T-helper 1 cell treated with Interleukin-12 subunit alpha and Interleukin-12 subunit beta and Interleukin-4 antibody, amounts not matched to agents 30 ng/mL and 1 ng/mL, for 36 hours (primary cell): ENCODE results near the gene PMVK. TPM values are rescaled to one million over a fixed set of nuclear protein-coding genes. Genes with fewer than 3 reads are reported as not detected.

Experiments used
- intact Hi-C: fragments of 100-400 bp; cut with micrococcal nuclease; formaldehyde crosslinking; loops from one replicate; pipeline ENCODE4 v1.15.1; 2024
- total RNA-seq: library from RNA; stranded (reverse); gene quantifications from 2 replicates; pipeline ENCODE4 v1.2.3, GENCODE V29; 2022

PMVK gene
- total RNA-seq, 1 donor from 2014 or later: 35.1 TPM

DNA sequence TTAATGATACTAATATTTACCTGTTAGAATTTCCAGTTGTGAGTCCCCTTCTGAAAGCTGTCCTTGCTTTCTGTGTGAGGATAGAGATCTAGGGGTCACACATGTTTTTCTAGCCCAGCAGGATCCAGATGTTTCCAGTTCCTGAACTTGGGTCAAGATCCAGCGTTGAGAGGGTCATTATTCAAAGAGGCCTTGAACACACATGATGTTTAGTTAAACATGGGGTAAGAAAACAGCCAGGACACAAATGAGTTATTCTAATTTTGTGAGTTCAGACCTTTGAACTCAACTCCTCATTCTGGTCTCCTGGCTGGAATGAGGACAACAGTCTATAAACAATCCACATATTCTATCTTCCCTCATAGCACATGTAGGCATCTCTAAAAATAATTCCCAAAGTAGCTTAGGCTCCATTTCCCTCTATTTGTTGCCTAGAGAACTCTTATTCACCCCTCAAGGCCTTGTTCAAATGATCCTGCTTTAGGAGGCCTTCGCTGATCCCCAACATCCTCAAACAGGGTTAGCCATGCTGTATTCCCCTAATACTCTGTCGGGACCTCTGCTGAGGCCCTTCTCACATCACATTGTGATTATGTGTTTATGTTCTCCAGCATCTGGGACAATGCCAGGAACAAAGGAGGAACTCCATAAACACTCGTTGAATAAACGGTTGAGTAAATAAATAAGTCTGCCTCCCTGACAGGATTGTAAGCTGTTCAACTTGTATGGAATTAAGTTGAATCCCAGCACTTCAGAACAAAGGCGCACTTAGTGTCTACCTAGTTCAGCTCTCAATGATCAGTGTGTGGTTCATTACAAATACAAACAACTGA, 51.4 kb downstream of the PMVK start:
- intact Hi-C loops: no loop called here

DNA sequence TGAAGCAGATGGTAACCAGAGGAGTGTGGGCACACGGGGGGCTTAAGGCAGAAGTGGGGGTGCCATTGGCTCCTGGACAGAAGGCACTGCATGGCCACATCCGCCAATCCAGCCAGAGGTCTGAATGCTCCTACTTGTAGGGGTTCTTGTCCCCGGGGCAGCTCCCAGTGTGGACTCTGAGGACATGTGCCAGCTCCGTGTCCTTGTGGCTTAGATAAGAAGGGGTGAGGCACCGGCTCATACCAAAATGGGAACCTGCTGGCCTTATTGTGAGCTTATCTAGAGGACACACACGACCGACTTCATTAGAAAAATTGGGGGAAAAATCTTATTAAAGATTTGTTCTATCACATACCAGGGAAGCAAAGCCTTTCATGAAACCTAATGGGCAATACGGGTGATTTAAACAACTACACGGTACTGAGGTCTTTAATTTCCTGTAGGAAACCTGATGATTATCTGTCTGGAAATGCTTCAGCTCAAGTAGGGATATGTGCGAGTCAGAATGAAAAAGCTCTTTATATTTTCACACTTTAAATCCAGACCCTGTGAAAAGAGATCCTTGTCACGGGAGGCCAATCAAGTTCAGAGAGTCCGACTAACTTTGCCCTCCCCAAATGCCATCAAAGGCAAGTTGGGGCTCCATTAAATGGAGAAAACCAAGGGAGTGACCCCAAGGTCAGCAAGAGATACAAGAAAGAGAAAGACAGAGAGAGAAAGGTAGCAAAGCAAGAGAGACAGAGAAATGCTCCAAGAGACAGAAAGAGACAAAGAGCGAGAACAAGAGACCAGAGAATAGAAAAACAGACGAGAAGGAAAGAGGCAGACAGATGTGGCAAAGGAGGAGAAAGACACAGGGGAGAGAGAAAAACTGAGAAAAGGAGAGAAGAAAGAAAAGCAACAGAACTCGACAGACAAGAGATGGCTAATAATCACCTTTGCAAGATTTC, 52.3 kb downstream of the PMVK start:
- intact Hi-C loops: no loop called here

- intact Hi-C loops: no loop called here
These were observed 54.5 kb downstream of the PMVK start for GRCh38 chr1:154881820-154882535.

DNA sequence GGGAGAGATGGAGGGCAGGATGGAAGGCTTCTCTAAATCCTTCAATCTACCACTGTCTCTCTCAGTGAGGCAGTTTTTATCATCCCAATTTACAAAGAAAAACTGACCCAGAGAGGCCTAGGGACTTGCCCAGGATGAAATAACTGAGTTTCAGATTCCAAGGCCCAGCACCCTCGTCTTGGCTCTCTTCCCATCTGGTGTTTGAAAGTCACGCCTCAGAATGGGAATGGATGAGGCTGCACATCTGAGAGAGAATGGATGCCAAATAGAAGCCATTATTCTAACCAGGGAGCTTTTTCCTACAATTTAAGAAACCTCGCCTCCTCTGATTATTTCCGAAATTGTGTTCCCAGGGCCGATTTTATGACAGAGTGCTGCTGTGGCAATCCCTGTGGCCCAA, 55.8 kb downstream of the PMVK start:
- intact Hi-C loops: no loop called here

- intact Hi-C loops: loop anchor here (2.0 to 5.0 kb wide), 5 partner anchors 58 to 400 kb away; partner anchors contain the start of genes ADAR, EFNA4 and PMVK
These were observed 57.5 kb downstream of the PMVK start for GRCh38 chr1:154879038-154879421.

GRCh38 chr1:154878371-154879037, 58.0 kb downstream of the PMVK start:
- intact Hi-C loops: loop anchor here (1.0 to 5.0 kb wide), 7 partner anchors 58 to 400 kb away; partner anchors contain the start of genes ADAR, EFNA4 and PMVK

DNA sequence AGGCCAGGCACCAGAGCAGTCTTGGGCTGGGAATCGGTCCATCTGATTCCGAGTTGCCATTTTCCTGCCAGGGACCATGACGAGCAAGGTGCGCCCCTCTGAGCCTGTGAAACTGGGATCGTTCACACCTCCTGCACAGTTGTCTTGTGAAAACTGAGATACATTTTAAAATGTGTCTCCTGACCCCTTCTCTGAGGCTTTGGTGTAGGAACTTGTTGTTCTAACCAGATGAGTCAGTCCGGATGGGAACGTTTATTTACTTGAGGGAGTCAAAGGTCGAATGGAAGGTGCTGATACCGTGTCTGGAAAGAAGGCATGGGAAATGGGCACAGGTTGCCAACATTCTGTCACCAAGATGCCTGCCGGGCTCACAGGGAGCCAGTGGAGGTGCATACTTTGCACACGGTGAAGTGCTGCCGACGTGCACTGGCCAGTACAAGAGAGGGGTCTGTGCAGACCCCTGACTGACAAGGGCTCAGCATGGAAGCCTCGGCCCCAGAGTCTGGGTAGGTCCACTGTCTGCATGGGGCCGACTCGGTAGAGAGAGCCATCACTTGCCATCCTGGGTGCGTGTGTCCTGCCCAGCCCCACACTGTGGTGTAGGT, 59.0 kb downstream of the PMVK start:
- intact Hi-C loops: loop anchor here (5.0 kb wide), 3 partner anchors 115 to 270 kb away; partner anchors contain the start of genes ADAR and EFNA4

- intact Hi-C loops: loop anchor here (5.0 kb wide), 3 partner anchors 115 to 270 kb away; partner anchors contain the start of genes ADAR and EFNA4
These were observed 59.6 kb downstream of the PMVK start for GRCh38 chr1:154876842-154877369.

Other genes starting within 250 kb of the PMVK start
- gene KCNN3, start 66.4 kb downstream of the PMVK start, total RNA-seq: 0.07 and 0.27 TPM in 2 replicates
- gene PBXIP1, start 19.4 kb upstream of the PMVK start, total RNA-seq: 119 and 120 TPM in 2 replicates
- 45.6 and 47.0 TPM in 2 replicates for gene PYGO2, start 25.1 kb upstream of the PMVK start, total RNA-seq
- gene SHC1, start 34.0 kb upstream of the PMVK start, total RNA-seq: 81.1 and 86.2 TPM in 2 replicates
- gene CKS1B, start 38.0 kb upstream of the PMVK start, total RNA-seq: 104 and 112 TPM in 2 replicates
- 55.8 and 56.9 TPM in 2 replicates for gene FLAD1, start 46.6 kb upstream of the PMVK start, total RNA-seq
- 0.93 and 0.98 TPM in 2 replicates for gene LENEP, start 56.9 kb upstream of the PMVK start, total RNA-seq
- gene ZBTB7B, start 66.1 kb upstream of the PMVK start, total RNA-seq: 158 and 173 TPM in 2 replicates
- 0.15 and 0.29 TPM in 2 replicates for gene DCST2, start 97.1 kb upstream of the PMVK start, total RNA-seq
- gene DCST1, start 97.1 kb upstream of the PMVK start, total RNA-seq: not detected in 2 replicates
- gene ADAM15, start 114.6 kb upstream of the PMVK start, total RNA-seq: 51.6 and 53.2 TPM in 2 replicates
- 5.9 and 6.6 TPM in 2 replicates for gene EFNA4, start 127.0 kb upstream of the PMVK start, total RNA-seq
- gene EFNA3, start 142.1 kb upstream of the PMVK start, total RNA-seq: 0.90 and 2.3 TPM in 2 replicates
- gene EFNA1, start 191.2 kb upstream of the PMVK start, total RNA-seq: not detected in 2 replicates
- gene SLC50A1, start 199.1 kb upstream of the PMVK start, total RNA-seq: 27.9 and 32.5 TPM in 2 replicates
- gene DPM3, start 203.8 kb upstream of the PMVK start, total RNA-seq: 35.7 and 38.4 TPM in 2 replicates
- gene KRTCAP2, start 236.6 kb upstream of the PMVK start, total RNA-seq: 224 and 225 TPM in 2 replicates
- gene TRIM46, start 237.1 kb upstream of the PMVK start, total RNA-seq: 19.8 and 20.1 TPM in 2 replicates